NK-92 (cell line): ENCODE results near the gene SOS2.

Experiments
- DNase-seq: peaks from one replicate; lab custom pipeline; 2025; ENCODE audit not compliant: unreplicated experiment; lab: John Stamatoyannopoulos, UW

SOS2 gene

GRCh38 chr14:50231475-50232275 is at the start of gene SOS2:
TSS of gene SOS2 (minus strand) at chr14:50231578. CDS start at chr14:50231283, 295 bp downstream.
- DNase-seq: no peak

DNA sequence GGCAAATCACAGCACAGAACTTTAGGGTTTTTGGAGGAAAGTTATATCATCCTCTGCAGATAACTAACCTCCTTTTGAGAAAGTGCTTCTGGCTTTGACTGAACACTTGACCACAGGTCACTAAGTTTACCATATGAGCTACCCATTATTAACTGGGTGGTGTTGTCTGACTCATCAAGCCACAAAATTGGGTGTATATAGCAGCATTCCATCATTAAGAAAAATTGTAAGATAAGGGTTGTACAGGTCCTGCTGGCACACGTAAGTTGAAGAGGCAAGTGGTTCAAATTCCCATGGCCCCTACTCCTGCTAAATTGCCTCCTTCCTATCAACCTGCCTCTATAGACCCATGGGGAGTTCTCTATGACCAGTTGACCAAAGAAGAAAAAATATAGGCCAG is 41.1 kb upstream of the SOS2 start:
- DNase-seq: no peak

- DNase-seq: no peak
Measured at GRCh38 chr14:50270932-50271331, 39.6 kb upstream of the SOS2 start.

- DNase-seq: no peak
Measured at GRCh38 chr14:50265029-50265428, 33.7 kb upstream of the SOS2 start.

DNA sequence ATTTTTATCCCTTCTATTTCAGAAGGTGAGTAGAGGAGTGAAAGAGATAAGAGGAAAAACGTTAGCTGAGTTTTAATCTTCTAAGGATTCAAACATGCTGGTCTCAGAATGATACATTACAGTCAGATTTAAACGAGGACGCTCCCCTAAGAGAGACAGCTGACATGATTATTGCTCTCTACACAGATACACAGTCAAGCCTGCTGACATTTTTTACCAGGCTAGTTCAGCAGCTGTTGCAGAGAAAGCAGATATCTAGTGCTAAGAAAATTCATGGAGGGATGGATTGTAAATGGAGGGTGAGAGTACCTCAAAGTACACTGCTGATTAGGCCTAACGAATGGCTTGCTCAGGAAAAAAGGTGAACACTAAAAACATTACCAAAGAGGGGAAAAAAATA is 31.9 kb upstream of the SOS2 start:
- no peak for DNase-seq

DNA sequence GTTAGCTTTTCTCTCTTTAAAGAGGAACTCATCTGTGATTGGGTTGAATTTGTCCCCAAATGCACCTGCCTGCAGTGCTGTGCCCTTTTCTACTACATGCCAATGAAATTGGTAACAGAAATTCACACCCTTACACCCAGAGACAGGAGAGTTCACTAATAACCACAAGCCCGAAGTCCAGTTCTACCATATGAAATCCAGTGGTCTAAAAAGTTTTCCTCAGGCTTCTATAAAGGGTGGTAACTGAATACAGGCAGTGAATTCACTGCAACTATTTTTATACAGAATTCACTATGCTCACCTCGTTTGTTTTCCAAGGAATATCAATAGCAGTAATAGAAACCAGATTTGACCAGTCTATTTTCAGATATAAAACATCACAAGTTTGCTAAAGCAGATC is 31.5 kb upstream of the SOS2 start:
- no peak for DNase-seq

GRCh38 chr14:50260511-50260910 is 29.1 kb upstream of the SOS2 start:
- DNase-seq: no peak

GRCh38 chr14:50260072-50260471 is 28.7 kb upstream of the SOS2 start:
- DNase-seq: no peak

- no peak for DNase-seq
Measured at GRCh38 chr14:50257732-50258131, 26.4 kb upstream of the SOS2 start.

DNA sequence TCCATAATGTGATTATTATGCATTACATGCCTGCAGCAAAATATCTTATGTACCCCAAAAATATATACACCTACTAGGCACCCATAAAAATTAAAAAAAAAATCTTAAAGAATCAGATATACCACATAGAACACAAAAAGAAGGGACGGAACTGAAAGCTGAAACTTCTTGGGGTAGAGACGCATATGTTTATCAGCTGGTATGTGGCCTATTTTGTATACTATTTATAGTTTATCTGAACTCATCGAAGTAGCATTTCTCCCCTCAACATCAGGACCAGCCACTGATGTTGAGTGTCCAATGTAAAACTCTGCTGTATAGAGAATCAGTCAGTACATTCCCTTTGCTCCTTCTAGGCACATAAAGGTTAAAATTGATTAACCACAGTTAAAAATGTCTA is 22.9 kb upstream of the SOS2 start:
- no peak for DNase-seq

GRCh38 chr14:50249136-50249775 is 17.9 kb upstream of the SOS2 start:
- no peak for DNase-seq

DNA sequence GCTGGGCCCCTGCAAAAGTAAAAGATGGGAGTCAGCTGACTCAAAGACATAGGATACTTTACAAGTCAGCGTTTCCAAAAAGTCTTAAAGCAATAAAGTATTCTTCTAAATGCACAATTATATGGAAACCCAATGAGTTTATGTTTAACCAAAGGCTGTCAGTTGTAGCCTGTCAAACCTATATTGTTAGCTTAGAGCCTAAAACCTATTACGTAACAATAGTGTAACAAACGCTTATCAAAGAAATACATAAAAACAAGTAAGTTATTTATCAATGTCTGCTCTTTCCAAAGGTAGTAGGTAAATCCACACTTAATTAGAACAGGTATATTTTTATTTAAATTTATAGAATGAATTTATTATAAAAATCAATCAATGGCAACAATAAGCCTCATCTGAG is 15.9 kb upstream of the SOS2 start:
- DNase-seq: no peak

DNA sequence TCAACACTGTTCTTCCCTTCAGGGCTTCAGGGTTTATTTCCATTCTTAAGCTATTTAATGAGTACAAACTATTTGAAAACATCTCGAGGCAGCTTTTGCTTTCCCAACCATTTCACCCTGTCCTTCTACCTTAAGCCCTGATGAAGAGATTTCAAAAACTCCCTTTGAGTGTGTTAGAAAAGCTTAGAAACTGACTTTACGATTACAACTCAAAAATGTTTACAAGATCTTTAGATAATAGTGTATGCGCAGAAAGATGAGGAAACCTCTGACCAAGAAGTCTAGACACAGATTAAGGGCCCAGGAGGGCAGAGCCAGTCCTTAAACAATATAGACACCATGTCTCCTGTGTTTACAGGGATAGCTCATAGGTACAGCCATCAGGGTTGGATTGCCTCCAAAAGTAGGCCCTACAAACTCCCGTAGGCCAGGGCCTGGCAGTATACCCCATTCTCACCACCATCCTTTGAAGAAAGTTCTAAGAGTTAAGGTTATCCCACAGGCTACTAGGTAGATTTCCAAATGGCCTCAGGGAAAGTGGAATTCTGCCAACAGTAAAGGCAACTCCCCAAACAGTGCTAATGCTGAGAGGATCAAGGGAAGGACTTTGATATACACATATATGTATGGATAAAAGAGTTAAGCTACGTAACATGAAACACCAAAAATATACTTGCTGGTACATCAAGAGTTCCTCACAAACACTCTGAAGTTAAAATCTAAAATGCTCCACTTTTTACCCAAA is 11.4 kb upstream of the SOS2 start:
- no peak for DNase-seq

DNA sequence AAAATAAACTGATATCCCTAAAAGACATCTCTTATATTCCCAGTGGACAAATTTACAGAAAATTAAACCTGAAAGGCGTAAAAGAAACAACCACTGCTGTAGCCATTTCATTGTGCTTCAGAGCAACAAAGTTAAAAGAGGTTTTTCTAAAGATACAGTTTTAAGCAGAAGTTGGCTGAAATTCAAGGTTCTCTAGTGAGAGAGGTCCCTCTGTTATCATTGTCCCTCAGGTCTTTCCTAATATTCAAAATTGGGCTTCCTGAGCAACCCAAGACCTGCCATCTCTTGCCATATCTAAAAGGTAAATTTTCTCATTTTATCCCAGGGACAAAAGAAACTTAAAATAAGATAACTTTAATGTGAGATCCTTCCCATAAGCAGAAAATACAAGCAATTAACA is 10.7 kb upstream of the SOS2 start:
- no peak for DNase-seq

DNA sequence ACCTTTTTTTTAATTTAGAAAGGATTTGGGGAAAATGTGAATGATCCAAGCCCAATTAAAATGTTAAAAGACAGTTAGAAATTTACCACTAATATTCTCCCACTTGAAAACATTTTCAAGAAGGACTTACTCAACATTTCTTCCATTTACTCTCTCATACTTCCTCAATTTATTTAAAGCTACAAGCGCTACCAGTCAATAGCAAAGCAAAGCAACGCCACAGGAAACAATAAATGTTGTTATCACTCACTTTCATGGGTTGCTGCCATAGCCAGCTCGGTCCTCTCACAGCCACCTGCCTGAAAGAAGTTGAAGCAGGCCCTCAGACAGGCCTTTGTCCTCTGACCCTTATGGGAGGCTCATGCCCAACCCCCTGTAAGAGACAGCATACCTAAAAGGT is 6.0 kb upstream of the SOS2 start:
- DNase-seq: no peak

DNA sequence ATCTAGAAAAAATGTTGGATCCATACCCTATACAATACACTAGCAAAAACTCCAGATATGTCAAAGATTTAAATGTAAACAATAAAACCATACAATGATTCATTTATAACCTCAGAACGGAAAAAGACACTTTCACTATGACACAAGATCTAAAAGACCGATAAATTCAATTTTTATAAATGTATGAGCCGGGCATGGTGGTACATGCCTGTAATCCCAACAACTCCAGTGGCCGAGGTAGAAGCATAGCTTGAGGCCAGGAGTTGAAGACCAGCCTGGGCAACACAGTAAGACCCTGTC is 2.5 kb upstream of the SOS2 start:
- DNase-seq: no peak

GRCh38 chr14:50233166-50233950 is 2.0 kb upstream of the SOS2 start:
- DNase-seq: no peak

GRCh38 chr14:50232276-50232642 is 881 bp upstream of the SOS2 start:
- no peak for DNase-seq

DNA sequence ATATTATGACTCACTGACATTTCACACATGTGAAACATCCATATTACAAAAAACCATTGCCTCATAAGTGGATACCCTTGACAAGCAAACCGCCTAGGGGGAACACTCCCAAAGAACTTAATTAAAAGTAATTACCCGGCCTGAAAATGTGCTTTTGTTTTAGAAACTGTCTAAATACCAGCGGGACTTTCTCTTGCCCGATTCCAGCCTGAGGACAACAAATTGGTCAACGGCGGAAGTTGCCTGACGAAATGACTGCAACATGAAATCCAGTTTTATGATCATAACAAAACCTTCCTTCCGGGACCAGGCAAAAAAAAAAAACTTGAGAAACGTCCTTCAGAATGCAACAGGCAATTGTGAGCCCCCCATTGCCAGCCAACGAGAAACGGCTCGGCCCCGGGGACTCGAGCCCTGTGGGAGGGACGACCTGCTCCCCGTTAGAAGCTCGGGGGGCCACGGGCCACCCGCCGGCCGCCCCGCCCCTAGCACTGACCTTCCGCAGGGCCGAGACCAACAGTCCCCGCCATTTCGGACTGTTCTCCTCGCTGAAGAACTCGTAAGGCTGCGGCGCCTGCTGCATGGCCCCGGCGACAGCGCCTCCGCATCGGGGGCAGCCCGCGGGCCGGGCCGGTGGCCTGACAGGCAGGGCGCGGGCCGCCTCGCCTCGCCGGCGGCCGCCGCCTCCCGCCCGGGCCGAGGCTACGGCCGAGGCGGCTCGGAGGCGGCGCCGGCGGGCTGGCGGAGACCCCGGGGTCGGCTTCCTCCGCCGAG is 490 bp downstream of the SOS2 start:
- DNase-seq: no peak

DNA sequence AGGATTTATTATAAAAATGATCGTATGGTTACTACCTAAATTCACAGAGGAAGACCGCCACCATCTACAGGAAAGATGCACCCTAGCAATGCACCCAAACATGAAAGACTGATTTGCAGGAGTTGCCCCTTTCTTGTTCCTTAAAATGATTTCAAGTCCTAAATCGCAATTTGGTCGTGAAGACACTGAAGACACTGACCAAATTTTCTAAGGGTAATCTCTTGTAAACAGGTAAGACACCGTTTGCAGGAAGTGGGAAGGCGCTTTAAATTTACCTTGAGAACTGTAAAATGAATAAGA is 1.0 kb downstream of the SOS2 start:
- no peak for DNase-seq

- DNase-seq: no peak
Measured at GRCh38 chr14:50229681-50230080, 1.7 kb downstream of the SOS2 start.
